CD4-positive, alpha-beta T cell treated with Interferon alpha-2 for 1 hour (primary cell): ENCODE results near the gene MYBPC2.

Experiments
- DNase-seq, 2 donors: peaks; one replicate each; pipeline ENCODE4 v3.0.0-alpha.2; 2020 to 2022

The MYBPC2 gene

GRCh38 chr19:50481351-50482149, 48.9 kb downstream of the MYBPC2 start:
- DNase-seq: no peak

GRCh38 chr19:50482271-50482855, 49.7 kb downstream of the MYBPC2 start:
- no peak for DNase-seq

- DNase-seq: no peak
Measured at GRCh38 chr19:50482916-50483315, 50.2 kb downstream of the MYBPC2 start.

- no peak for DNase-seq
Measured at GRCh38 chr19:50485284-50485955, 52.7 kb downstream of the MYBPC2 start.

GRCh38 chr19:50486823-50487515, 54.3 kb downstream of the MYBPC2 start:
- DNase-seq: peak; percentile 43 to 54

- no peak for DNase-seq
Measured at GRCh38 chr19:50488389-50489194, 55.9 kb downstream of the MYBPC2 start.

GRCh38 chr19:50489461-50490011, 56.8 kb downstream of the MYBPC2 start:
- DNase-seq: no peak

- no peak for DNase-seq
Measured at GRCh38 chr19:50490411-50490811, 57.7 kb downstream of the MYBPC2 start.

- no peak for DNase-seq
Measured at GRCh38 chr19:50490991-50491472, 58.3 kb downstream of the MYBPC2 start.

GRCh38 chr19:50492303-50493052, 59.8 kb downstream of the MYBPC2 start:
- DNase-seq: peak in 1 of 2 donors; percentile 19

GRCh38 chr19:50493171-50493570, 60.5 kb downstream of the MYBPC2 start:
- DNase-seq: no peak

GRCh38 chr19:50494186-50495019, 61.7 kb downstream of the MYBPC2 start:
- DNase-seq: no peak

- DNase-seq: no peak
Measured at GRCh38 chr19:50495020-50495531, 62.4 kb downstream of the MYBPC2 start.

- DNase-seq: no peak
Measured at GRCh38 chr19:50496189-50497021, 63.7 kb downstream of the MYBPC2 start.

GRCh38 chr19:50497022-50497405, 64.3 kb downstream of the MYBPC2 start:
- no peak for DNase-seq

GRCh38 chr19:50498219-50499056, 65.7 kb downstream of the MYBPC2 start:
- DNase-seq: no peak

GRCh38 chr19:50500060-50500752, 67.5 kb downstream of the MYBPC2 start:
- DNase-seq: no peak
